ENCODE results near the gene LAMA4. TPM values are rescaled to one million over a fixed set of nuclear protein-coding genes. Genes with fewer than 3 reads are reported as not detected.

LAMA4 gene
- total RNA-seq, 1 experiment from 2014 or later, result 1.1 TPM

DNA sequence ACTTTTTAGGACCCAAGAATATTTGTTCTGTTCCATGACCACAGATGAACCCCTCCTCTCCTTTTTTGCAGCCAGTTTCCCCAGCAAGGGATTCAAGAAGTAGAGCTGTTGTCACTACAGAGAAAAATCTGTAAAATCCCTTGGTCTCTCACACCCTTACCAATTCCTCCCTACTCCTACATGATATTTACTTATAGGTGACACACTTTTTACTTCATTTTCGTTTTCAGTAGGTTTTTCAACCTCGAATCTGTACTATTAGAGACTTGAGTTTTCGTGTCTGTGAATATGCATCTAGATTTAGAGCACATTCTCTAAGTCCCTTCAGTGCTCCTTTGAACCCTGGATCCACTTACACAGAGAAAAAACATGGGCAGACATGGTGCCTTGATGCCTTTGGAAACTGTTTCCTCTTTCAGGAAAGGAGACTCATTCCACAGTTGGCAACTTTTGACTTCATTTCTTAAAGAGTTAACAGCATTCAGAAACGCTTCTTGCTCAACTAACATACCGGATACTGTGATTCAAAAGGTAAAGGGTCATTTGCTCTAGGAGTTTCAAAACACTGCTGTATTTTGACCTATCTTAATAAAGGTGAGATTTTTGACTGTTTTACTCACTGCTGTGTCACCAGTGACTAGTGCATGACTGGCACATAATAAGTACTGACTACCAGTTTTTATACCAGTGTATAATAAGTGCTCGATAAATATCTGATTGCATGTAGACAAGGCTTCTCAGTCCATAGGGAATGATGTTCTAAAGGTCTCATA is 50.6 kb downstream of the LAMA4 start:
- TF ChIP-seq, protein P1, sequence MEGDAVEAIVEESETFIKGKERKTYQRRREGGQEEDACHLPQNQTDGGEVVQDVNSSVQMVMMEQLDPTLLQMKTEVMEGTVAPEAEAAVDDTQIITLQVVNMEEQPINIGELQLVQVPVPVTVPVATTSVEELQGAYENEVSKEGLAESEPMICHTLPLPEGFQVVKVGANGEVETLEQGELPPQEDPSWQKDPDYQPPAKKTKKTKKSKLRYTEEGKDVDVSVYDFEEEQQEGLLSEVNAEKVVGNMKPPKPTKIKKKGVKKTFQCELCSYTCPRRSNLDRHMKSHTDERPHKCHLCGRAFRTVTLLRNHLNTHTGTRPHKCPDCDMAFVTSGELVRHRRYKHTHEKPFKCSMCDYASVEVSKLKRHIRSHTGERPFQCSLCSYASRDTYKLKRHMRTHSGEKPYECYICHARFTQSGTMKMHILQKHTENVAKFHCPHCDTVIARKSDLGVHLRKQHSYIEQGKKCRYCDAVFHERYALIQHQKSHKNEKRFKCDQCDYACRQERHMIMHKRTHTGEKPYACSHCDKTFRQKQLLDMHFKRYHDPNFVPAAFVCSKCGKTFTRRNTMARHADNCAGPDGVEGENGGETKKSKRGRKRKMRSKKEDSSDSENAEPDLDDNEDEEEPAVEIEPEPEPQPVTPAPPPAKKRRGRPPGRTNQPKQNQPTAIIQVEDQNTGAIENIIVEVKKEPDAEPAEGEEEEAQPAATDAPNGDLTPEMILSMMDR (conservative IDR thresholded peaks at IDR 0.05), result no peak
- Histone ChIP-seq H3K27ac (ENCODE audit: insufficient read length, low read depth, low read length) (no peak overlapping the region), H4K91ac (ENCODE audit: insufficient read length, low read depth, low read length) (no peak overlapping the region), H3K27me3 (ENCODE audit: insufficient read depth, low read length) (no peaks in the 10 kb centered on the region), H3K9me3 (ENCODE audit: control insufficient read depth, low read depth, low read length) (no peaks in the 10 kb centered on the region), H4K5ac (ENCODE audit: insufficient read length, low read depth, low read length) (no peak overlapping the region), H2AFZ (ENCODE audit: low read length) (no peak overlapping the region), H2BK15ac (ENCODE audit: low read depth, low read length) (no peak overlapping the region), H3K79me2 (ENCODE audit: insufficient read depth, low read length) (no peaks in the 10 kb centered on the region), H3K18ac (ENCODE audit: insufficient read length, low read depth, low read length) (no peak overlapping the region), H3K4ac (ENCODE audit: low read depth, low read length) (no peak overlapping the region), H4K20me1 (ENCODE audit: control insufficient read depth, insufficient read depth, insufficient read length) (no peaks in the 10 kb centered on the region), H3K23me2 (ENCODE audit: insufficient read length, low read depth, low read length, poor library complexity, severe bottlenecking) (no peaks in the 10 kb centered on the region), H2BK5ac (ENCODE audit: insufficient read length, low read length) (no peak overlapping the region), H3K23ac (ENCODE audit: insufficient read length, low read depth, low read length) (no peak overlapping the region), H2AK5ac (ENCODE audit: insufficient read length, low read length) (no peak overlapping the region), H2BK120ac (ENCODE audit: low read depth, low read length, poor library complexity, severe bottlenecking) (no peak overlapping the region), H3K14ac (ENCODE audit: insufficient read depth, low read length) (no peak overlapping the region), H3T11ph (ENCODE audit: low read length) (no peak overlapping the region), H2BK20ac (ENCODE audit: low read depth, low read length, poor library complexity, severe bottlenecking) (no peak overlapping the region), H3K9ac (ENCODE audit: extremely low read depth, insufficient read length, low read length) (no peak overlapping the region), H3K4me1 (ENCODE audit: insufficient read depth, low read length) (peaks cover 16% of the 10 kb centered on the region; the same call in 1 of the 2 replicates), H3K4me2 (ENCODE audit: insufficient read depth, insufficient read length, low read length) (no peak overlapping the region), H3K79me1 (ENCODE audit: insufficient read depth, low read depth, low read length, poor library complexity, severe bottlenecking) (no peaks in the 10 kb centered on the region), H3K56ac (ENCODE audit: insufficient read length, low read depth, low read length) (no peak overlapping the region), H2BK12ac (ENCODE audit: insufficient read length, low read depth, low read length) (no peak overlapping the region), H4K8ac (replicated peaks; ENCODE audit: insufficient read length, low read depth, low read length) (no peak overlapping the region)
- no peak overlapping the region for H3K4me3 Mint-ChIP-seq
- no CpG with 5 or more reads among the region's 6 CpGs for WGBS (ENCODE audit: extremely low coverage, insufficient read length, low lambda C conversion rate)
- peaks cover 8 to 9% of the 10 kb centered on the region in 2 experiments; a peak in 4 of 5 replicates for H3K9me3 Mint-ChIP-seq
- peaks cover 0 to 4% (median 2%) of the 10 kb centered on the region in 3 experiments; a peak in 4 of 7 replicates for H3K36me3 Mint-ChIP-seq (ENCODE audit: insufficient read depth in 1 of 3, low read depth in 3 of 3)
- no peak for DNase-seq
- H3K4me1 Mint-ChIP-seq, result peaks cover 50 to 51% of the 10 kb centered on the region in 2 experiments
- H3K27me3 Mint-ChIP-seq (ENCODE audit: low read depth), result peaks cover 4% of the 10 kb centered on the region
- H3K27ac Mint-ChIP-seq, result no peak overlapping the region; a peak in 1 of 7 replicates
